GM18951 (cell line): ENCODE measurements around the gene GADD45G.

Source experiments
- POLR2A ChIP-seq: IDR thresholded peaks from 4 replicates; pipeline ENCODE4 v1.6.1; 2011; ENCODE audit warnings: mild to moderate bottlenecking; ENCODE audit not compliant: insufficient read length, insufficient read depth; ENCODE audit errors: extremely low read depth
- in situ Hi-C: fragments of 300-500 bp; cut with MboI; formaldehyde crosslinking; loops from one replicate; pipeline ENCODE4 v1.12.0; 2022; ENCODE audit warnings: low sequenced_read_pairs, mixed read lengths, inconsistent platforms; ENCODE audit not compliant: unreplicated experiment

The GADD45G gene

DNA sequence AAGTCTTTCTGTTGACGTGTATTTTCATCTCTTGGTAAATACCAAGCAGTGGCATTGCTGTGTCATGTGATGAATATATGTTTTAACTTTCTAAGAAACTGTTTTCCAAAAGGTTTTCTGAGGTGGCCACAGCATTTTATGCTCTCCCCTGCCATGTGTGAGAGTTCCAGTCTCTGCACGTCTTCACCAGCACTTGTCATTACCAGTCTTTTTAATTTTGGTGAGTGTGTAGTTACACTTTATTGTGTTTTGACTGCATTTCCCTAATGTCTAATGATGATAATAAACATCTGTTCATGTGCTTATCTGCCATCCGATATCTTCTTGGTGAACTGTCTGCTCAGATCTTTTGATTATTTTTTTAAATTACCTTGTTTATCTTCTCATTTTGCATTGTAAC lies 27.4 kb upstream of the GADD45G start:
- in situ Hi-C loops = loop anchor here (25.0 kb wide), 1 partner anchor 1285 kb away; no protein-coding TSS in a partner anchor
- no peak for TF ChIP-seq POLR2A

DNA sequence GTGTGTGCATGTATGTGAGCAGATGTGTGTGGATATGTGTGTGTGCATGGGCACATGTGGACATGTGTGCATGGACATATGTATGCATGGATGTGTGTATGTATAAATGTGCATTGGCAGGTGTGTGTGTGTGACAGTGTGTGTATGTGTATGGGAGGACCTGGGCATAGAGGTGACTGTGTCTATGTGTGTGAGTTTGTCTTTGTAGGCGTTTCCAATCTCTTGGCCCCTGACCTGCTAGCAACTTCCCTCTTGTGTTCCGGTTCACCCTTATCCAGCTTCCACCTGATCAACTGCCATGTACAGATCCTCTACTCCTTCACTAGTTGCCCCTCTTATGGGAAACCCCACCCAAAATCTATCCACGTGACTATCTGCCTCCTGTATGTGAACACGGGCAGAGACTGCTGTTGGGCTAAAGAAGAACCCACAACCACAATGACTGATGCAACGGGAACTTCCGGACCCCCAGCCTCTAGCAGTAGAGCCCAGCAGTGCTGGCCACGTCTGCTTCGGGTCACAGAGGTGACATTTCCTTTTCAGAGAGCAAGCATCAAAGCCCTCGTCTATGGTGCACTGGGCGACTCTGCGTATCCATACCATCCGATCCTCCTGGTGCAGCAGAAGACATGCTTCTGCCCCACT lies 24.9 kb upstream of the GADD45G start:
- in situ Hi-C loops = loop anchor here (25.0 kb wide), 1 partner anchor 1282 kb away; no protein-coding TSS in a partner anchor
- TF ChIP-seq POLR2A = no peak

GRCh38 chr9:89586311-89586710 lies 18.5 kb upstream of the GADD45G start:
- in situ Hi-C loops = loop anchor here (25.0 kb wide), 1 partner anchor 1276 kb away; no protein-coding TSS in a partner anchor

DNA sequence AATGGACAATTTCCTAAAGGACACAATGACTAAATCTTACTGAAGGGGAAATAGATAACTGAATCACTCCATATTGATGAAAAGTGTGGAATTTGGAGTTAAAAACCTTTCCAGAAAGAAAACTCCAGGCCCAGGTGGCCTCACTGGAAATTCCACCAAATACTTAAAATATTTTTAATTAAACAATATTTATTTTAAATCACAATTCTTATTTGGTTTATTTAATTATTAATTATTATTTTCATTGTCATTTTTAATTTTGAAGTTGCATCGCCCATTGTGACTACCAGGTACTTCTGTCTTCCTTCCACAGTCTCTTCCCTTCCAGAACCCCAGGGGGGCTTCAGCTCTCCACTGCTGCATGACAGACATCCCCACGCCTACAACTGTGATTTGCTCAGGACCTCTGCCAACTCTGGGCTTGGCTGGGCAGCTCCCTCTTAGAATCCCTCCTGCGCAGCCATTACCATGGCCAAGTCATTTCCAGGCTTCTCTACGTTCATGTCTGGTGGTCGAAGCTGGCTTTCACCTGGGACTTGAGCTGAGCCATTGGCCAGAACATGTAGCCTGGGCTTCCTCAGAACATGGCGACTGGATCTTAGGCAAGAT lies 16.4 kb upstream of the GADD45G start:
- in situ Hi-C loops = loop anchor here (25.0 kb wide), 1 partner anchor 1274 kb away; no protein-coding TSS in a partner anchor

More at GRCh38 chr9:89586311-89586710, 18.5 kb upstream of the GADD45G start:
- TF ChIP-seq POLR2A = no peak

GRCh38 chr9:89590415-89590814 lies 14.4 kb upstream of the GADD45G start:
- no peak for TF ChIP-seq POLR2A
- in situ Hi-C loops = loop anchor here (5.0 to 25.0 kb wide), 2 partner anchors 512 to 1272 kb away; no protein-coding TSS in a partner anchor

More for the DNA sequence above, 16.4 kb upstream of the GADD45G start:
- TF ChIP-seq POLR2A = no peak

DNA sequence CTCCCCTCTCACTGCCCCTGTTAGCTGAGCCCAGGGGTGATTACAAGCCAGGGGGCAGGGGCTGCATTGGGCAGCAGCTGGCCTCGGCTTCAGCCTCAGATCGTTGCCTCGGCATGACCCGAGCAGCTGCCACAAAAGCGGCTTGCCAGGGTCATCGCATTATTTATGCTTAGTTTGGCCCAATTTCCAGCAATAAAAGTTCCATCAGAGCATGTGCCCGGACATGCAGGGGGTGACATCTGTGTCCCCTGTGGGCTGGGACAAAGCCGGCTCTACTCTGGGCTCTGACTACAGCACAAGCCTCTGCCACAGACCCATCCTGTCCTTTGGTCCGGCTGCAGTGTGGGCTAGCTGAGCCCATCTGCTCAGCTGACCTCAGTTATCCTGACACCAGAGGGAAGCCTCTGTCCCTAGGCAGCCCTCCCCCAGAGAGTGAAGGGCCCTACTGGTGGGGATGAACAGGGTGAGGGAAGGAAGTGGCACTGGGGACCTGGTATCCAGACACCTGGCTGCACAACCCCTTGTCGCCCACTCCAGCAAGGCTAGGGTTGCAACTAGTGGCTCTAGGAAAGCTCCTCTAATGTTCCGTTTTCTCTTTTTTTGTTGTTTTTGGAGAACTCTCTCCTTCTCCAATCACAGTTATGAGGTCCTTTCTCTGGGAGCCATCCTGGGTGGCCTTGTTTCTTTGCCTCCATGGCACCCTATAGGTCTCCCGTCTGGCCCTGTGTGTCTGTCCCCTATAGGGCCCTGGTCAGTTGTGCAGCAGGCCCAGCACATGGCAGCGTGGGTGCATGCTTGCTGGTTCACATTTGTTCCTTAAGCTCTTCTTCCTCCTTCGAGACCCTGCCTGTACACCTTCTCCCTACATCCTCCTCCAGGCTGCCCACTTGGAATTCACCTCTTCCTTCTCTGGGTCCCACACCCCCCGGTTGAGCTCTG lies 13.3 kb upstream of the GADD45G start:
- no peak for TF ChIP-seq POLR2A
- in situ Hi-C loops = loop anchor here (5.0 to 25.0 kb wide), 2 partner anchors 511 to 1271 kb away; no protein-coding TSS in a partner anchor

GRCh38 chr9:89592213-89592815 lies 12.5 kb upstream of the GADD45G start:
- TF ChIP-seq POLR2A = no peak
- in situ Hi-C loops = loop anchor here (5.0 to 25.0 kb wide), 2 partner anchors 510 to 1270 kb away; no protein-coding TSS in a partner anchor

DNA sequence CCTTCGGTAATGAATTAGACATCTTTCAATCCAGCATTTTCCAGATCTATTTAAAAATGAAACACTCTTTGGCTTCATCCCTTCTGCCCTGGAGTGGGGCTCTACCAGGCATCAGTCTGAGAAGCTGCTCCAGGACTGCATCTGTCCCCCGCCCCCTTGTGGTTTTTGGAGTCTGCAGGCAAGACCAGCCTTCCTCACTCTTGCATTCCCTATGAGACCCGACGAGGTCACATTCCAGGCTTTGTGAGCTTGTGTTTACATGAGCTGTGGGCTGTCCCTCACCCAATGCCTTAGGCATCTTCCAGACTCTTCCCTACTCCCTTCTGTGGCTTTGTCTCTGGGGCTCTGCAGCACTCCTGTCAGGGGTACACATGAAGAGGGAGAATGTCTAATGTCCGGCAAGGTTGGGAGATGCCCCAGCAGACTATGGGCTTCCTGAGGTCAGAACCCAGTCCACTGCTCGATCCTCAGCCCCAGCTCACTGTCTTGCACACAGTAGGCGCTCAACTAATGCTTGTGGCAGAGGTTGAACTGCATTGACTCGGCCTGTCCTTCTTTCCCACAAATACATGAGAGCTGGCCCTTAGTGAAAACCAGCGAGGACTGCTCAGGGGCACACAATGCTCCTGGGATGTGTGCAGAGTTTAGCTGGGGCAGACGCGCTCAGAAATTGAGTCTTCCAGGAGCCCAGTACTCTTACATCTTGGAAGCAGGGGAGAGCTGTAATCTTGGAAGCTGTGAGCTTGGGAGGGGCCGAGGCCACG lies 11.7 kb upstream of the GADD45G start:
- in situ Hi-C loops = loop anchor here (5.0 to 25.0 kb wide), 2 partner anchors 509 to 1269 kb away; no protein-coding TSS in a partner anchor
- no peak for TF ChIP-seq POLR2A

- no peak for TF ChIP-seq POLR2A
- in situ Hi-C loops = loop anchor here (5.0 to 25.0 kb wide), 2 partner anchors 508 to 1268 kb away; no protein-coding TSS in a partner anchor
These were observed 10.9 kb upstream of the GADD45G start for GRCh38 chr9:89593727-89594427.

DNA sequence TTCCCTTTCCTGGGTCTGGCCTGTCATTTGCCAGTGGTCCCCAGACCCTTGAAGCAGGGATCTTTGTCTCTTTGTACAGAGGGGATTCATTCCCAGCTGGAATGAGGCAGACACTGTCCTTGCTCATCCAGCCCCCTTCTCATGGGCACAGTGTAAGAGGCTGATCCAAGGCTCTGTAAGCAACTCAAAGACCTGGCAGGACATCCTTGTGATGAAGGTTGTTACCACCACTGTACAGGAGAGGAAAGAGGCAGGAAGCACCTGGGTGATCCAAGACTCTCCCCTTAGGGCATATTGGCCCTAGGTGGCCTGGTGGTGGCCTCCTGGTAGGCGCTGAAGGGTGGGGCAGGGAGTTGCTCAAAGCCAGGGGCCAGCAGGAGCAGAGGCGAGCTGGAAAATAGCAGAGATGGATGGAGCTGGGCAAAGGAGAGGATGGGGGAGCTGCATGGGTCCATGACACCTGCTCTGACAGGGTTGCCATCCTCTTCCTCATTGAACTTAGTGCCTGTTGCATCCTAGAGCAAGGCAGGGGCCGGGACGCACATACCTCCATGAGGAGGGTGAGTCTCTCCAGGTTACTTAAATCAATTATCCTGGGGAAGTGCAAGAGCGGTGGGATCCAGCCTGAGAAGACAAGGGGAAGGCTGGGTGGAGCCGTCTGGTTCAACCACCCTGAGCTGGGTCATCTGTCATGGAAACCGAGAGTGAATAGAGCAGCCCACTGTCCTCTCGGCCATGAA lies 9.8 kb upstream of the GADD45G start:
- TF ChIP-seq POLR2A = no peak
- in situ Hi-C loops = loop anchor here (5.0 to 25.0 kb wide), 2 partner anchors 507 to 1267 kb away; no protein-coding TSS in a partner anchor
